Transverse colon (tissue), 3 donors: ENCODE data around the gene ARPC1B.

Experiments
- POLR2A ChIP-seq: fragments of 450-650 bp; IDR thresholded peaks from one replicate; pipeline ENCODE4 v1.6.1; 2016; ENCODE audit warnings: antibody characterized with exemption, mild to moderate bottlenecking, moderate library complexity
- POLR2AphosphoS5 ChIP-seq, 3 donors: sonication (generic); formaldehyde crosslinking; IDR thresholded peaks; one replicate each; pipeline ENCODE4 v1.6.1; 2016; ENCODE audit warnings: antibody characterized with exemption in 3 of 3

- TF ChIP-seq POLR2AphosphoS5 (IDR thresholded peaks at IDR 0.05) (no peak), POLR2A (no peak)
These were observed 13.4 kb downstream of the ARPC1B start for GRCh38 chr7:99387912-99388311.
